NCI-H2171 (cell line): Measurements from ENCODE around the gene TFF3.

ENCODE experiments used
- DNase-seq: peaks from one replicate; lab custom pipeline; 2025; lab: John Stamatoyannopoulos, UW

The TFF3 gene

DNA sequence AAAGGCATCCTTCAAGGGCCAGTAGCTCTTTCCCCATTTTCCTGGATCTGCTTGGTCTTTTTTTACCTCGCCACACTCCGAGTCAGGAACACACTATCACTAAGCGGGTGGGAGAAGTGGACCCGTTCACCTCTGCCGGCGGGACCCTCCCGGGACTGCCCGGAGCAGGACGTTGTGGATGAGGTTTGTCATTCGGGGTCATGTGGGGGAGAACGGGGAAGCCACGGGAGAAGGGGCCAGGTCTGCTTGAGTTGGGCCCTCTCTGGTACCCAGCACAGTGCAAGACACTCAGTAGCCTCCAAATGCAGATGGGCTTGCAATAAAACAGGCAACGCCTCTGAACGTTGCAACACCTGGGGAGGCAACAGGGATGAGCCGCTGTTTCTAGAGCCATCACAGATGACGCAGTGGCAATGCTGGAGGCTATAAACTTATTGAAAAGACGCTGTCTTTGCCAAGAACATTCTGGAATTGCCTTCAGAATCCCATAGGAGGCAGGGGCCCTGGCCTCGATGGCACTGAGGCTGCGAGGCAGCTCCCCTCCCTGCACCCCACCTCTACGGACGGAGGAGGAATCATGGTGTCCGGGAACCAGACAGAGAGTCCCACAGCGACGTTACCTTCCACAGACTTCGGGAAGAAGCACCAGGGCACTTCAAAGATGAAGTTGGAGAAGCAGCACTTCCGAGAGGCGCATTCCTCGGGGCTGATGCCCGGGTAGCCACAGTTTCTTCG, 31.8 kb upstream of the TFF3 start:
- no peak for DNase-seq

DNA sequence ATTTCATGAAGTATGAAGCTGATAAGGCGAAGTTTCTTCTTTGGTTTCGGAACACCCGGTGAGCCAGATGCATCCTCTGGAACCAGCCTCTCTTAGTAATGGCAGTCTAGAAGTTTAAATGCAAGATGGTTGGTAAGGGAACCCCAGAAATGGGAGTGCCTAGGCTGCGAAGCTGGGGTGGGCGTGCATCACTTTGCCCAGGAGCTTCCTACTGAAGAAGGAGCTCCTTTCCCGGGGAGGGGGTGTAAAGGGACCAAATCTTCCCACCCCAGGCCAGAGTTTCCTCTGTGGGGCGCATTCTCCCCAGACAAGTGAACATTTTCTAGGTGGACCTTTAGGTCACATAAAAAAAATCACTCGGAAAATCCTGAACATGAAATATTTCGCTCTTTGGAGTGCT, 31.2 kb upstream of the TFF3 start:
- no peak for DNase-seq

DNA sequence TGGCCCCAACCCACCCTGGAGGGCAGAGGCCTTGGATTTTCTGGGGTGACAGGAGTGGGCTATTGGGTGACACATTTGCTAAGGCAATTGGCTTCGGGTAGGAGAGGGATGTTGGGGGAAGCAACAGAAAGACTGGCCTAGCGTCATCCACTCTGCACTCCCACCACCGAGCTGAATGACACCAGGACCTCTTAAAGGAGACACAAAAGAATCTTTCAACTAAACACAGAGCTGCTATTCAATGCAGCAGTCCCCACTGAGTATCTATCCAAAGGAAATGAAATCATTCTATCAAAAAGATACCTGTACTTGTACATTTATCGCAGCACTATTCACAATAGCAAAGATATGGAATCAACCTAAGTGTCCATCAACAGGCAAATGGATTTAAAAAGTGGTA, 29.4 kb upstream of the TFF3 start:
- no peak for DNase-seq

DNA sequence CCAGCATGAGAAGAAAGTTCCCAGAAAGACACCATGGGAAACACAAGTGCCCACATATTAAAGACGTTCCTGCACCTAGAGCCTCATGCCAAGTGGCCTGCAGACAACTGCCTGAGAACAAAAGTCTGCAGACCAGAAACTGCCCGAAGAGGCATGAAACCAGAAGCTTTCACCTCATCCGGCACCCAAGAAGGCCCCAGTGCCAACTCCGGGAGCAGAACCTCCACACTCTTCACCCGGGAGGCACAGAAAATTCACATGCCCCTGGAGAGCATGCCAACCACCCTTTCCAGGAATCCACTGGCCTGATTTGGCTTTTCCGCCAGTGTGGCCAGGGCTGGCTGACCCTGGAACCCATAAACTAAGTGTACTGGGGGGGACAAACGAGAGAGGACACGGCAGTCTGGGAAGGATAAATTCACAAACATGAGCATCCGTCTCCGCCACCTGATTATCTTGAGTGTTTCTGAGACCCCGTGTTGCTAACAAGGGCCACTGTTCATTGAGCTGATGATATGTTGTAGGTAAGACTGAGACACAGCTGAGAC, 28.8 kb upstream of the TFF3 start:
- no peak for DNase-seq

DNA sequence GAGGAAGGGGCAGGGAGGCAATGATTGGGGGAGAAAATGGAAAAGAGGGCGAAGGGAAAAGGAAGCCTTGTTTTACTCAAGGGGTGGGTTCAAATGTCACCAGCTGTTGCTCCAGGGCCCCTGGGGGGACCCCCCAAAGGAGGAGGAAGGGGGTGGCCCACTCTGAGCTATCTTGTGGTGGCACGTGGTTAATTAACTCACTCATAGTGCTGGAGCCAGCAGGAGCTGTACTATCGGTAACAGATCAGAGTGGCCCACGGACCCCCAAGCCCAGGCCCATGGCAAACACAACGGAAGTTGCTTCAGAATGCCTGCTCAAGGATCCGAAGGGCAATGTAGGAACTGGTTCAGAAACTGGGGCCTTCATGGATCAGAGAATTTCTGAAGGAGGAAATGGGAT, 28.3 kb upstream of the TFF3 start:
- no peak for DNase-seq

DNA sequence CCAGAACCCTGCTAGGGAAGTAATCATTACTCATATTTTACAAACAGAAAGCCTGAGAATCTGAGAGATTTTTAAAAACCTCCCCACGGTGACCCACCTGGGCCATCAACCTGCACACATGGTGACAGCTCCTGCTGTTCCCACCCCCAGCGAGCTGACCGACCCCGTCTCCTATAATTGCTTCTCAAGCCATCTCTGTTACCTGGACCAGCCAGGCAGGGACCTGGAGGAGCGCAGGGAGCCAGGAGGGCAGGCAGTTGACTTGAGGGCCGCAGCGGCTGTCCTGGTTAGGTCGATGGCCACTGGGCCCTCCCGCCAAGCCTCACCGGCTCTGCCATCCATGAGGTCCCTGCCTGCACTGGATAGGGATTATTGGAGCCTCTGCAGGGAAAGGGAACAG, 27.9 kb upstream of the TFF3 start:
- DNase-seq: no peak

DNA sequence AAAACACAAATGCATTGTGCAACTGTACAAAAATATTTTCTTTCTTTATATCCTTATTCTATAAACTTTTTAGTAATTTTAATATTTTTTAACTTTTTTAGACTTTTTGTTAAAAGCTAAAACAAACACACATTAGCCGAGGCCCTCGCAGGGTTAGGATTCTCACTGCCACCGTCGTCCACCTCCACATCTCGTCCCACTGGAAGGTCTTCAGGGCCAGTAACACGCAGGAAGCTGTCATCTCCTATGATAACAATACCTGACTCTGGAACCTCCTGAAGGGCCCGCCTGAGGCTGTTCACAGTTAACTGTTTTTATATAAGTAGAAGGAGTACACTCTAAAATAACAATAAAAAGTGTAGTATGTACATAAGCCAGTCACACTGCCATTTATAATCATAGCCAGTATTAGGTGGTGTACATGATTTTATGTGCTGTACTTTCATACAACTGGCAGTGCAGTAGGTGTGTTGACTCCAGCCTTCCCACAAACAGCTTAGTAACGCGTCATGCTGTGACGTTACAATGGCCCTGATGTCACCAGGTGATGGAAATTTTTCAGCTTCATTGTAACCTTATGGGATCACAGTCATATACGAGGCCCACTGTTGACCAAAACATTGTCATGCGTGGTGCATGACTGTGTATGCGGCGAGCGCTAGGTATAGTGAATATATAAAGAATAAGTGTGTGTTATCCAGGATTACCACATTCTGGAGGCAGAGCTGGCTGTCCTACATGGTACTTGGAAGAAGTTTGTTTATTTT, 26.8 kb upstream of the TFF3 start:
- DNase-seq: no peak

DNA sequence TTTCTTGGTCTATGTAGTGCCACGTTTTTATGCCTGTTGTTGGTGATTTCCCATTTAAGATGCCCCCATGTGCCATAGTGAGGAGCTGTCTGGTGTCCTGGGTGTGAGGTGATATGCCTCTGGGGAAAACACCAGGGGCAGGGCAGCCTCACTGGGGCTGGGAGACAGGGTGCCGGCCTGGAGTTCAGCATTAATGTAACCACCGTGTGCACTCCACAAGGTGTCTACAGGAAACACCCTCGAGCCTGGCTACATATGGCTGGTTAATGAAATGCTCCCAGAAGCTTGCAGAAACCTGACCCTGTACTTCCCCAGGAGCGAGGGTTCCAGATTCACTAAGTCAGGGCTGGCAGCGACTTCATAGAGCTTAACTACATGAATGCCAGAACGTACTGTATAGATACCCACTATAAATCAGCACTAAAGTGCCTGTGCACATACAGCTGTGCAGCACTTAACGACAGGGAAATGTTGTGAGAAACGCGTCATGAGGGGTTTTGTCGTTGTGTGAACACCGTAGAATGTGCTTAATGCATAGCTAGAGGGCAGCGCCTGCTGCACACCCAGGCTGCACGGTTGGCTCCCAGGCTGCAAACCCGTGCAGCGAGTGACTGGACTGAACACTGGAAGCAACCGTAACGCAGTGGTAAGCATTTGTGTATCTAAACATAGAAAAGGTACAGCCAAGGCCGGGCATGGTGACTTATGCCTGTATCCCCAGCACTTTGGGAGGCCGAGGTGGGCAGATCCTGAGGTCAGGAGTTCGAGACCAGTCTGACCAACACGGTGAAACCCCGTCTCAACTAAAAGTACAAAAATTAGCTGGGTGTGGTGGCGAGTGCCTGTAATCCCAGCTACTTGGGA, 25.2 kb upstream of the TFF3 start:
- no peak for DNase-seq

DNA sequence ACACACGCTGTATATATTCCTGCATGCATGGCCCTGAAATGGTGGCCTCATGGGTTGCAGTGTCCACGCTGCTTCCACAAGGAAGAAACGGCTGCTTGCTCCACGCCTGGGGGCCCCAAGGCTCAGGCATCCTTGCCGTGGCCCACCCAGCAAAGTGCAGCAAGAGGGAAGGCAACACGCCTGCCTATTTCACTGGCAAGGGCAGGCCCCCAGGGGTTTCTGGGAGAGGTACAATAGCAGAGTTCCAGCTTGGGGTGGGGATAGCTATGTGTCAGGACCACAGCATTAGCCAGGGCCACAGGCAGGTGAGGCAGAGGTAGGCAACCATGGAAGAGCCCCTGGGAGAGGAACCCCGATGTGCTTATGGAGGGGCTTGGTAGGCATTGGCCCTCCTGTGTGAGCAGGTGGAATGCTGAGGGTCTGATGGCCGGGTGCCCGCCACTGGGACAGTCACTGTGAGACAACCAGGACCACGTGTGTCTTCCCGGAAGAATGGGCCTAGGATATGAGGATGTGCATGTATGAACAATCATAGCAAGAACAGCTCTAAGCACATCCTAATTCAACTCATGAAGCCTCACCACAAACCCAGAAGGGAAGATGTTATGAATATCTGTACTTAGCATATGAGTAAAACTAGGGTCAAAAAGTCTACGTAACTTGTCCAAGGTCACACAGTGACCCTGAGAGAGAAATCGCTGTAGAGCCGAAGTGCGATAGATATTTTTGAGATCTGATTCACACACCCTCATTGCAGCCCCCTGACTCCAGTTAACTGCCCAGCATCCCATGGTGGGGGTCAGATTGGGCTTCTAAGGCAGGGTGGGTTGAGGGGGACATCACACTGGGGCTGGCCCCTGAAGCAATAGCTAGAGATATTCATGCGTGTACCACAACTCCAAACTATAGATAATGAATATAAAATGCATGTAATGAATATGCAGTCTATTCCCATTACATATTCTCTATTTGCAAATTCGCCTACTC, 23.8 kb upstream of the TFF3 start:
- DNase-seq: no peak

DNA sequence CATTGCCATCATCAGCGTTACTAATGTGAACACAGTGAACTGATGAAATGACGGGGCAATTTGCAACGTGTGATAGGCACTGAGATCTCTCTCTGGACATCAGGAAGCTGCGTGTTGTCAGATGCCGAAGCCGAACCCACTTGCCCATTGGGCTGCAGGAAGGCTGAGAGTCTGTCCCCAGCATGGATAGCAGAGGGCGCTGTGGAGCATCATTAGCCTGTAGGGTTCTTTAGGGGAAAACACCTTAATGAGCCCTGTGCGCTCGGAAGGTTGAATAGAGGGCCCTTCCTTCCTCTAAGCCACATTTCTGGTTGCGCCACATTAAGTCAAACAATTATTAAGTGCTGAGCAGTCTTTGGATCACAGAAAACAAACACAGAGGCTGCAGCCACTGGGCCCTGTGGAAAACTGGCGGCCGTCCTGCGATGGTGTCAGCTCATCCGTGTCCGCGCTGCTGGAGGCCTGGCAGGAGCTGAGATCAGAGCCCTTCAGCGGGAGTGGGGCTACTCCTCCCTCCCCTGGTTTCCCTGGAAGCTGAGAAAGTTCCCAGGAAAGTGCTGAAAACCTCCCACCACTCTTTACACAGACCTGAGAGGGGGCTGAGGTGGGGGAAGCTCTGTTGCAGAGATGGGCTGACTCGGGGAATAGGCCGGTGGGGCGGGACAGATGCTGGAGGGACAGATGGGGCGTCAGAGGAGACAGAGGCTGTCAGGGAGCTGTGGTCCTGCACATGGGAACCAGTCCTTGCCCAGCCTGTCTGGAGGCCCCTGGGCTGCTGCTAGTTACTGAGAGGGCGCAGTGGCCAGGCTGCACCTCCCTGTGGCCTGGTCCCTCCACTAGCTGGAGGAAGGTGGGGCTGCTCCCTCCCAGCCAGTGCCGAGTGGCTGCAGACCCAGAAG, 22.9 kb upstream of the TFF3 start:
- DNase-seq: peak; percentile 34

DNA sequence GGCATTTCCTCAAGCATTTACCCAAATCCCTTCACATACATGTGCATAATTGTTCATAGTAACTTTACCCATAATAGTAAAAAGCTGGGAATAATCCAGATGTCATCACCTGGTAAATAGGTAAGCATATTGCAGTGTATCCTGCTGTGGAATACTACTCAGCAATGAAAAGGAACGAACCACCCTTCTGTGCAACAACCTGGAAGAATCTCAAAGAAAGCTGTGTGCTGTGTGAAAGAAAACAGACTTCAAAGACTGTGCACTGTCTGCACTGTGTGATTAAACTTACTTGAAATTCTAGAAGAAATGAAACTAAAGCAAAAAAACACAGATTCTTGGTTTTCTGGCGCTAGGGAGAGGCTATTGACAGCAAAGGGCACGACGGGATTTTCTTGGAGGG, 22.1 kb upstream of the TFF3 start:
- DNase-seq: no peak

DNA sequence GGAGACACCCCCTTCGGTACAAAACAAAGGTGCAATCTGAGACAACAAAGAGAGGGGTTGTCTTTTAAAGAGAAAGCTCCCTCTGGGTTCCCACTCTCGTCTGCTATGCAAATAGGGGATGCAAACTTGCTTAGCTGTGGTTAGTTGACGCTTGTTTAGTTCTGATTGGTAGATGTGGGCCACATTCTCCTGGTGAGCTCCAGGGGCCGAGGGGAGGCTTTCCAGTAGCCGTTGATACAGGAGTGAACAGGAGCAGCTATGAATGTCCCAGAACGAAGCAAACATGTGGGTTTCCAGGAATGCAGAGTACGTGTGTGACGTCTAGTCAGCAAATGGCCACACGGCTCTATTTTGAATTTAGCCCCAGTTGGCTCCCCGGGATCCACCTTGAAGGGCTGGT, 20.8 kb upstream of the TFF3 start:
- DNase-seq: no peak

DNA sequence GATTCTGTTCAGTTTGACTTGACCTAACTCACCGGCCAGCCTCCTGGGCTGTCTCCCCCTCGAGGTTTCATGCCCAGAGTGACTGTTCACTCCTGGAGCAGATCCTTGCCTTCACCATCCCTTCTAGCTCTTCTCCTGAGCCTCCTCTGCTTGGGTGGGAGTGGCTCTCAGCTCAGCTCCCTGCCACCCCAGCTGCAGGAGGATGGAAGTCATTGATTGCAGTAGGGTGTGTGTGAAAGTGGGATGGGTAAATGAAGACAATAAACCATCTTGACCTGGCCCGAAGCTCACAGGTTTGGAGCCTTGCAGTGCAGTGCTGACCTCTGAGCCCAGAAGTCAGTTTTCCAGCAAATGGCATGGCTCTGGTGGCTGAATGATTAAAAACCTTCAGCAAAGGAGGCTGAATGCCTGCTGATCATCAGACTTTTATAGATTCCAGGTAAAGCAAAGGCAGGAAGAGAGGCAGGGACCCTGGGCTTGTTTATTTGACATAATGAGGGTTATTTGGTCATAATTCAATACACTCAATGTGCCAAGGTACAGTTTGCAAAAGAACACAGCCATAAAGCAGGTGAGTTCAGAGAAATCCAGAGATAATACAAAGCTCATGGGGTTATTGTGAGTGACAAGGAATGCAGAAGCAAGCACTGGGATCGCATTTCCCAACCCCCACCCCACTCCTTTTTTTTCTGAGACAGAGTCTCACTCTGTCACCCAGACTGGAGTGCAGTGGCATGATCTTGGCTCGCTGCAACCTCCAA, 17.5 kb upstream of the TFF3 start:
- DNase-seq: no peak

DNA sequence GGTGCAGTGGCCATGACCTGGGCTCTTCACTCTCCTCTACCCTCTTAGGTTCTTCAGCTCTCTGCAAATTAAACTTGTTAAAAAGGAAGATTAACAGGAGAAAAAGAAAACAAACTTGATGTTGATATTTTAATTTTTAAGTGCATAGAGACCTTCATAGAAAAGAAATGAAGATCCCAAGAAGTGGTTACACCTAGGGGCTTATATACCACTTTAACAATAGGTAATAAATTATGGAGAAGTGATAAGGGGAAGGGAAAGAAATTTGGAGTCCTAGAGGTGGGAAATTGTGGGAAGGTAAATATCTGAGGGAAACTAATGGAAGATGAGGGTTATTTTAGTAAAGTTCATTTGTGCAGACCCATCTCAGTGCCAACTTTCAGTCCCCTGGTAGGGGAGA, 16.5 kb upstream of the TFF3 start:
- no peak for DNase-seq

DNA sequence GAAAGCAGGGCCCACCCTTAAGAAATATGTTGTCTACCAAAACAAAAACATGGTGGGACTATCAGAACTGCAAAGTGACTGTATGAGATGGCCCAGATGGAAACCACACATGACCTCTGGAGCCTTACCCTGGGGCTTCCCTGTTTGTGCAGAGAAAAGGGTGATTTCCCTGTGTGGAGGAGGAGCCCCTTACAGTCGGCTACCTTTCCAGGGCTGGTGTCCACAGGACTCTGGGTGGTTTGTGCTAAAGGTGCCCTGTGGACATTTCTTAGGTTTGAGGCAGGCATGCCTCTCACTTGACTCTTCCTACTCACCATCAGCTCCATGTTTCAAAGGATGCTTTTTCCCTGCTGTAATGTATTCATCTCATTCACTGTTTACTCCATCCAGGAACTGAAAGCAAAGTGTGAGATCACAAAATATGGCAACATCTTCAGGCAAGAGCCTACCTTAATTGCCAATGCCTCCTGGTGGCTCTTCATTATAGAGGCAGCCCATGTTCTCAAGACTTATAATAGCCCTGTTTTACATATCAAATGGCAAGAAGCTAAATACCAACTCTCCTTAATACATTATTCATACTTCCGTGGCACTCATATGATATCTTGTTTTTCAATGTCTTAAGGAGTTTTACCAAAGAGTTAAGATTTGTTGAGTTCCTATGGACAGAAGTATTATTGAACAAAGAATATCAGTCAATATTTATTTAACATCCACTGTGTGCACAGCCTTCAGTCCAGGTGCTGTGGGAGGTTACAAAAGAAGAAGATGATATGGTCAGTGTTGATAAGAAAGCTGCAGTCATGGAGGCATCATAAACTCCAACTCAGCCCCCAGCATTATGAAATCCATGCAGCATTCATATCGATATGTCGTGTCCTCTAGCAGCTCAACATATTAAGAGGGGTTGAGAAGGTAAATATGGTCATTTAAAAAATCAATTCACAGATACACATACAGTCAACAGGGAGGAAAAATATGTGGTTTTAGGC, 15.5 kb upstream of the TFF3 start:
- DNase-seq: no peak

DNA sequence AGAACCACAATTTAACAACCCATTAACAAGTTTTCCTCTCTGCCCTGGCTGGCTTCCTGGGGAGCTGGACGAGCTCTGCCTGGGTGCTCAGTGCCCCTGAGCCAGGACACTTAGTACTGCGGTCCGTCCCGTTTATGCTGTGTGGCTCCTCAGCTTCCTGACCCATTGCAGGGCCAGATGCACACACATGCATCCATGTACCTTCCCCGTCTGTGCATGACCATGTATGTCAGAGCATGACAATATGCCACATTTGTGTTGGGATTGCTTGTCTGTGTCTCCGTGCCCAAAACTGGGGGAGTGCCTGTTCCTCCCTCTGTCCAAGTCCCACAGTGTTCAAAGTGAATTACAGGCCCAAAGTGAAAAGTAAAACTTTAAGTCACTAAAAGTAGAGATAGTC, 9.7 kb upstream of the TFF3 start:
- no peak for DNase-seq

DNA sequence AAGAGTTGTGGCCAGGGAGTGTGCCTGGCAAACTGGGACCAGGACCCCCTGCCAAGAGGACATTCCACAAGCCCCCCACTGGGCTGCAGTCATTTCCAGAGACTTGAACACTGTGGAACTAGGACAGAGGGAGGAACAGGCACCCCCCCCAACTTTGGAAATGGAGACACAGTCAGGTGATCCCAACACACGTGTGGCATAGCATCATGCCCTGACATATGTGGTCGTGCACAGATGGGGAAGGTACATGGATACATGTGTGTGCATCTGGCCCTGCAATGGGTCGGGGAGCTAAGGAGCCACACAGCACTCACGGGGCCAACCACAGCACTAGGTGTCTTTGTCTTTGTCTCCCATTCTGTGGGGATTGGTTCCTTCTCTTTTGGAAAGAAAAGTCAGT, 6.6 kb upstream of the TFF3 start:
- no peak for DNase-seq

DNA sequence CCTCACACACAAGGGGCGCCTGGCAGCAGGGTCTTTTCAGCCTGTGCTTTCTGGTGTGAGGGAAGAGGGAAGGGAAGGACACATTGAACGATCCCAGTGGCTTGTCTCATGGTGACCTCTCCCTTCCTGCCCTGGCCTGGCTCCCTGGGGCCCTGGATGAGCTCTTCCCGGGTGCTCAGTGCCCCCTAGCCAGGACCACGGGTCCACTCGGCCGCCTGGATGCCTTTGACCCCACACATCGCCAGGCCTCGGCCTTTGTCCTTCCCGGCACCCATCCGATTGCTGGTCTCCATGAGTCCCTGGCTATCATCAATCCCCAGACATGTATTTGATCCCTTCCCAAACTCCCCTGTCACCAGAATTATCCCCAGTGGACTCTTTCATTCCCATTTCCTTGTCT, 6.0 kb upstream of the TFF3 start:
- no peak for DNase-seq
